Measurements from ENCODE around the gene BPIFB2. TPM values are rescaled to one million over a fixed set of nuclear protein-coding genes. Genes with fewer than 3 reads are reported as not detected.

BPIFB2 gene
- total RNA-seq, 1 experiment from 2014 or later = not detected

GRCh38 chr20:32967961-32968457 lies 39.5 kb upstream of the BPIFB2 start:
- in situ Hi-C loops (cut with HindIII; ENCODE audit: low pct_unique_long_range_greater_than_20kb, low sequenced_read_pairs) = no loop called here
- no peak overlapping the region for H3K4me3 ChIP-seq (ENCODE audit: low read depth in 2 of 2, low read length in 2 of 2)
- ChIA-PET POLR2A (no interaction called here), CTCF (no interaction called here)
- H3K4me1 ChIP-seq (ENCODE audit: control insufficient read depth, insufficient read depth, low read length) = peaks cover 6% of the 10 kb centered on the region; the same call in 1 of the 2 replicates
- no peak for ATAC-seq
- TF ChIP-seq REST (IDR thresholded peaks at IDR 0.05; ENCODE audit: insufficient read depth in 1 of 2, low read depth in 2 of 2, low read length in 1 of 2) (no peak), POLR2AphosphoS5 (IDR thresholded peaks at IDR 0.05; ENCODE audit: low read depth, low read length) (no peak), SIN3A (IDR thresholded peaks at IDR 0.05; ENCODE audit: borderline replicate concordance, insufficient read depth, low read depth, low read length) (no peak), TCF7L2 (IDR thresholded peaks at IDR 0.05; ENCODE audit: low read depth, low read length) (no peak)
- DNase-seq (ENCODE audit: low read depth, low spot score) = no peak
- H3K36me3 ChIP-seq (ENCODE audit: control insufficient read depth, insufficient read depth, low read length) = no peaks in the 10 kb centered on the region
- H3K27me3 ChIP-seq (ENCODE audit: control insufficient read depth, insufficient read depth, low read length) = no peaks in the 10 kb centered on the region; the same call in 1 of the 2 replicates
- H3K27ac ChIP-seq (ENCODE audit: low read length) = no peak overlapping the region
- intact Hi-C loops (cut with micrococcal nuclease; ENCODE audit: unreplicated experiment) = no loop called here
- no peaks in the 10 kb centered on the region for H3K9me3 ChIP-seq (ENCODE audit: control insufficient read depth, insufficient read depth, low read depth, low read length)
- no TSS peak for BruUV-seq (replicated peaks)

GRCh38 chr20:32968478-32969241 lies 38.8 kb upstream of the BPIFB2 start:
- ChIA-PET POLR2A (no interaction called here), CTCF (no interaction called here)
- in situ Hi-C loops (cut with HindIII; ENCODE audit: low pct_unique_long_range_greater_than_20kb, low sequenced_read_pairs) = no loop called here
- intact Hi-C loops (cut with micrococcal nuclease; ENCODE audit: unreplicated experiment) = no loop called here
- H3K27me3 ChIP-seq (ENCODE audit: control insufficient read depth, insufficient read depth, low read length) = no peaks in the 10 kb centered on the region; the same call in 1 of the 2 replicates
- no peak overlapping the region for H3K27ac ChIP-seq (ENCODE audit: low read length)
- peaks cover 6% of the 10 kb centered on the region; the same call in 1 of the 2 replicates for H3K4me1 ChIP-seq (ENCODE audit: control insufficient read depth, insufficient read depth, low read length)
- no peak overlapping the region for H3K4me3 ChIP-seq (ENCODE audit: low read depth in 2 of 2, low read length in 2 of 2)
- BruUV-seq (replicated peaks) = no TSS peak
- DNase-seq (ENCODE audit: low read depth, low spot score) (no peak), ATAC-seq (0 out of 2 replicates have a peak, but pooled peaks have one; percentile 19)
- H3K9me3 ChIP-seq (ENCODE audit: control insufficient read depth, insufficient read depth, low read depth, low read length) = no peaks in the 10 kb centered on the region
- H3K36me3 ChIP-seq (ENCODE audit: control insufficient read depth, insufficient read depth, low read length) = no peaks in the 10 kb centered on the region
- no peak for TF ChIP-seq SIN3A (IDR thresholded peaks at IDR 0.05; ENCODE audit: borderline replicate concordance, insufficient read depth, low read depth, low read length)
- no peak for TF ChIP-seq TCF7L2 (IDR thresholded peaks at IDR 0.05; ENCODE audit: low read depth, low read length)
- no peak for TF ChIP-seq REST (IDR thresholded peaks at IDR 0.05; ENCODE audit: insufficient read depth in 1 of 2, low read depth in 2 of 2, low read length in 1 of 2)

Measured in Panc1 (cell line).